Lower lobe of right lung (tissue), 2 donors: ENCODE data around the gene GPATCH2L. TPM values are rescaled to one million over a fixed set of nuclear protein-coding genes. Genes with fewer than 3 reads are reported as not detected.

Source experiments
- ATAC-seq, 2 donors: fragments of 200-7000 bp; cut with Tn5 transposase; one replicate each; pipeline ENCODE4 v1.9.1; 2020 to 2022; ENCODE audit warnings: mild to moderate bottlenecking in 2 of 2, moderate library complexity in 2 of 2
- DNase-seq: peaks from one replicate; pipeline ENCODE4 v3.0.0-alpha.2; 2020
- H3K27ac ChIP-seq: fragments of 200-600 bp; one replicate; pipeline ENCODE4 v1.8.0; 2022
- H3K27me3 ChIP-seq: fragments of 200-600 bp; one replicate; pipeline ENCODE4 v1.8.0; 2022; ENCODE audit warnings: low read depth
- H3K36me3 ChIP-seq: fragments of 200-600 bp; one replicate; pipeline ENCODE4 v1.8.0; 2022; ENCODE audit warnings: mild to moderate bottlenecking
- H3K4me1 ChIP-seq: fragments of 200-600 bp; one replicate; pipeline ENCODE4 v1.8.0; 2022
- H3K4me3 ChIP-seq: fragments of 200-600 bp; one replicate; pipeline ENCODE4 v1.8.0; 2022; ENCODE audit warnings: mild to moderate bottlenecking
- H3K9me3 ChIP-seq: fragments of 200-600 bp; one replicate; pipeline ENCODE4 v1.8.0; 2022
- intact Hi-C: fragments of 100-400 bp; cut with DNase I; formaldehyde crosslinking; loops from one replicate; pipeline ENCODE4 v1.11.0; 2022
- long read RNA-seq: library from polyadenylated mRNA; unstranded; transcript quantifications from one replicate; pipeline ENCODE4 v2.0.0, GENCODE V29; 2021
- total RNA-seq: library from RNA; stranded (reverse); fragmentation: NEBNext Ultra II Directional; extraction: Animal tissue kit (Norgen Biotek cat#: 25700); gene quantifications from one replicate; pipeline ENCODE4 v1.2.1, GENCODE V29; 2021
- TF ChIP-seq, protein P1 (sequence below): fragments of 200-600 bp; IDR thresholded peaks from one replicate; pipeline ENCODE4 v1.8.0; 2022; ENCODE audit warnings: antibody characterized with exemption, mild to moderate bottlenecking
- donor health status: DM: no; HTN: yes; CAD: no; lungs with severe emphysema.

Gene GPATCH2L
- 50.5 TPM for total RNA-seq
- long read RNA-seq, full-length matches to known transcripts, result 5 of 25 reads
- long read RNA-seq, partial matches to known transcripts, result 9 of 25 reads
- long read RNA-seq, other reads (novel, unspliced or antisense), result 11 of 25 reads

GRCh38 chr14:76151398-76152332 lies at the start of gene GPATCH2L:
Gene GPATCH2L, plus strand, starts transcription at chr14:76151922. Its CDS starts 2,442 bp downstream, at chr14:76154364.
- DNase-seq, result peak; percentile 94
- intact Hi-C loops, result no loop called here
- H3K9me3 ChIP-seq, result no peaks in the 10 kb centered on the region

DNA sequence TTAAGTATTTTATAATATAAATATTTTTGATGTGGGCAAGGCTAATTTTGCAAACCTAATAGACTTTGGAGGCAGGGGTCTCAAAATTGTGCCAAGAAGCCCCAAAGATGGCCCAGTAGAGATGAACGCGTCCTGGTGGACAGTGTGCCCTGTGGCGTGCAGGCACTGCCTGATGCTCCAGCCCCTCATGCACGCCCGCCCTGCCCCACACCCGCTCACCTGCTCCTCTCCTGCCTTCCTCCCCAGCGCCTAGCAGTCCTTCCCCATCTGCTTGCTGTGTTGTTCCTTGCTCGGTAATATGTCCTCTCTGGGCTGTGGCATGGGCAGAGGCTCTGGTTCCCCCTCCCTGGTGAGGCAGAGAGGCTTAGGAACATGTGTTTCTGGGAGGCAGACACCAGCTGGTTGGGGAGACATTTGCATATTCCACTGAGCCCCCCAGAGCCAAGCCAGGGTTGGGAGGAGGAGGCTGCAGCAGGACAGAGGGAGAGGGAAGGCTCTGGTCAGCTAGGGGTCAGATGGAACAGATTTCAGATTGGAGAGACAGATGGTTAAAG lies 46.8 kb upstream of the GPATCH2L start:
- DNase-seq (no peak), ATAC-seq (no peak)
- Histone ChIP-seq H3K4me3 (no peak overlapping the region), H3K9me3 (no peaks in the 10 kb centered on the region), H3K4me1 (no peaks in the 10 kb centered on the region), H3K27ac (no peak overlapping the region), H3K36me3 (no peaks in the 10 kb centered on the region), H3K27me3 (no peaks in the 10 kb centered on the region)
- intact Hi-C loops, result no loop called here
- TF ChIP-seq, protein P1, sequence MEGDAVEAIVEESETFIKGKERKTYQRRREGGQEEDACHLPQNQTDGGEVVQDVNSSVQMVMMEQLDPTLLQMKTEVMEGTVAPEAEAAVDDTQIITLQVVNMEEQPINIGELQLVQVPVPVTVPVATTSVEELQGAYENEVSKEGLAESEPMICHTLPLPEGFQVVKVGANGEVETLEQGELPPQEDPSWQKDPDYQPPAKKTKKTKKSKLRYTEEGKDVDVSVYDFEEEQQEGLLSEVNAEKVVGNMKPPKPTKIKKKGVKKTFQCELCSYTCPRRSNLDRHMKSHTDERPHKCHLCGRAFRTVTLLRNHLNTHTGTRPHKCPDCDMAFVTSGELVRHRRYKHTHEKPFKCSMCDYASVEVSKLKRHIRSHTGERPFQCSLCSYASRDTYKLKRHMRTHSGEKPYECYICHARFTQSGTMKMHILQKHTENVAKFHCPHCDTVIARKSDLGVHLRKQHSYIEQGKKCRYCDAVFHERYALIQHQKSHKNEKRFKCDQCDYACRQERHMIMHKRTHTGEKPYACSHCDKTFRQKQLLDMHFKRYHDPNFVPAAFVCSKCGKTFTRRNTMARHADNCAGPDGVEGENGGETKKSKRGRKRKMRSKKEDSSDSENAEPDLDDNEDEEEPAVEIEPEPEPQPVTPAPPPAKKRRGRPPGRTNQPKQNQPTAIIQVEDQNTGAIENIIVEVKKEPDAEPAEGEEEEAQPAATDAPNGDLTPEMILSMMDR, result no peak

More at GRCh38 chr14:76151398-76152332, at the start of gene GPATCH2L:
- no peaks in the 10 kb centered on the region for H3K27me3 ChIP-seq
- ATAC-seq, result peak; percentile 100
- H3K4me1 ChIP-seq, result peaks cover 43% of the 10 kb centered on the region
- H3K27ac ChIP-seq, result peak within 1 kb of the TSS; percentile 91
- TF ChIP-seq, protein P1, result no peak
- H3K4me3 ChIP-seq, result peak within 1 kb of the TSS; percentile 98
- peaks cover 17% of the 10 kb centered on the region for H3K36me3 ChIP-seq

GRCh38 chr14:76106188-76106587 lies 45.5 kb upstream of the GPATCH2L start:
- no peaks in the 10 kb centered on the region for H3K27me3 ChIP-seq
- H3K9me3 ChIP-seq, result no peaks in the 10 kb centered on the region
- no peaks in the 10 kb centered on the region for H3K4me1 ChIP-seq
- no peaks in the 10 kb centered on the region for H3K36me3 ChIP-seq
- ATAC-seq, result no peak
- DNase-seq, result no peak
- no peak overlapping the region for H3K4me3 ChIP-seq
- intact Hi-C loops, result no loop called here
- H3K27ac ChIP-seq, result no peak overlapping the region
- TF ChIP-seq, protein P1, result no peak

- H3K4me3 ChIP-seq, result no peak overlapping the region
- intact Hi-C loops, result no loop called here
Measured at GRCh38 chr14:76109087-76109880, 42.4 kb upstream of the GPATCH2L start.

More at GRCh38 chr14:76109087-76109880, 42.4 kb upstream of the GPATCH2L start:
- peaks cover 5% of the 10 kb centered on the region for H3K27me3 ChIP-seq
- H3K9me3 ChIP-seq, result no peaks in the 10 kb centered on the region
- no peaks in the 10 kb centered on the region for H3K36me3 ChIP-seq
- H3K4me1 ChIP-seq, result no peaks in the 10 kb centered on the region
- no peak for DNase-seq
- no peak overlapping the region for H3K27ac ChIP-seq
- TF ChIP-seq, protein P1, result no peak
- no peak for ATAC-seq
